Measurements from ENCODE around the gene HLF.

GRCh38 chr17:55238179-55238930 is 26.4 kb upstream of the HLF start:
- TF ChIP-seq CTCF (conservative IDR thresholded peaks at IDR 0.05) (no peak), EZH2 (IDR thresholded peaks at IDR 0.05; ENCODE audit: low read depth) (no peak)

All from PC-9 (cell line).